Nucleus accumbens (tissue), 56 donors: Measurements from ENCODE around the gene SLAMF6.

Source experiments
- DNase-seq, 56 donors: peaks; one replicate each; lab custom pipeline; 2025; lab: John Stamatoyannopoulos, UW

Gene SLAMF6

GRCh38 chr1:160437432-160438316, 85.4 kb downstream of the SLAMF6 start:
- no peak for DNase-seq

- no peak for DNase-seq
Observed at GRCh38 chr1:160436966-160437365, 86.1 kb downstream of the SLAMF6 start.
